PFSK-1 (cell line): ENCODE results near the gene CENPV.

ENCODE experiments used
- POLR2AphosphoS5 ChIP-seq: IDR thresholded peaks from 2 replicates; pipeline ENCODE4 v1.6.1; 2012; ENCODE audit warnings: low read depth, mild to moderate bottlenecking, control low read depth, low read length, moderate library complexity
- TAF1 ChIP-seq: IDR thresholded peaks from 2 replicates; pipeline ENCODE4 v1.6.1; 2012; ENCODE audit warnings: low read length, control low read depth, borderline replicate concordance; ENCODE audit not compliant: insufficient read depth
- TF ChIP-seq, protein P1 (sequence below), 2 experiments: IDR thresholded peaks; 2 replicates each; pipeline versions ENCODE4 v1.6.1 to v1.8.0; 2011 to 2012; ENCODE audit warnings: low read depth in 2 of 2, low read length in 2 of 2, control low read depth in 1 of 2, inconsistent platforms in 1 of 2, mild to moderate bottlenecking in 1 of 2, moderate library complexity in 1 of 2; ENCODE audit not compliant: insufficient read depth in 1 of 2

DNA sequence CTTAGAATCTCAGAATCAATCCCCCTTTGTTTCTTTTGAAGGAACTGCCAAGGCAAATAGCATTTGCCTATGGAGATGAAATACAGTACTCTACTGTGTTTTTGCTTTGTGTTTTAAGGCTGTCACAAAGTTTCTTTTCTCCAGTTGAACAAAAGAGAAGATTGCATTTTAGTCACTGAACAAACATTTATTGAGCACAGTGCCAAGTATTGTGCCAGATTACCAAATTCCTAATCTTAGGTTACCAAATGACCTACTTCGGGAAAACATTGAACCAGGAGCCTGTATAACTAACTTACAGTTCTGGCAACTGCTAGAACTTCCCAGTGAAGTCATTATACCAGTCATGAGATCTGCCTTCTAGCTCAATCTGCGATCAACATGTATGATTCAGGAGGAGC is 24.7 kb upstream of the CENPV start:
- TF ChIP-seq TAF1, result no peak
- TF ChIP-seq, protein P1, sequence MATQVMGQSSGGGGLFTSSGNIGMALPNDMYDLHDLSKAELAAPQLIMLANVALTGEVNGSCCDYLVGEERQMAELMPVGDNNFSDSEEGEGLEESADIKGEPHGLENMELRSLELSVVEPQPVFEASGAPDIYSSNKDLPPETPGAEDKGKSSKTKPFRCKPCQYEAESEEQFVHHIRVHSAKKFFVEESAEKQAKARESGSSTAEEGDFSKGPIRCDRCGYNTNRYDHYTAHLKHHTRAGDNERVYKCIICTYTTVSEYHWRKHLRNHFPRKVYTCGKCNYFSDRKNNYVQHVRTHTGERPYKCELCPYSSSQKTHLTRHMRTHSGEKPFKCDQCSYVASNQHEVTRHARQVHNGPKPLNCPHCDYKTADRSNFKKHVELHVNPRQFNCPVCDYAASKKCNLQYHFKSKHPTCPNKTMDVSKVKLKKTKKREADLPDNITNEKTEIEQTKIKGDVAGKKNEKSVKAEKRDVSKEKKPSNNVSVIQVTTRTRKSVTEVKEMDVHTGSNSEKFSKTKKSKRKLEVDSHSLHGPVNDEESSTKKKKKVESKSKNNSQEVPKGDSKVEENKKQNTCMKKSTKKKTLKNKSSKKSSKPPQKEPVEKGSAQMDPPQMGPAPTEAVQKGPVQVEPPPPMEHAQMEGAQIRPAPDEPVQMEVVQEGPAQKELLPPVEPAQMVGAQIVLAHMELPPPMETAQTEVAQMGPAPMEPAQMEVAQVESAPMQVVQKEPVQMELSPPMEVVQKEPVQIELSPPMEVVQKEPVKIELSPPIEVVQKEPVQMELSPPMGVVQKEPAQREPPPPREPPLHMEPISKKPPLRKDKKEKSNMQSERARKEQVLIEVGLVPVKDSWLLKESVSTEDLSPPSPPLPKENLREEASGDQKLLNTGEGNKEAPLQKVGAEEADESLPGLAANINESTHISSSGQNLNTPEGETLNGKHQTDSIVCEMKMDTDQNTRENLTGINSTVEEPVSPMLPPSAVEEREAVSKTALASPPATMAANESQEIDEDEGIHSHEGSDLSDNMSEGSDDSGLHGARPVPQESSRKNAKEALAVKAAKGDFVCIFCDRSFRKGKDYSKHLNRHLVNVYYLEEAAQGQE (IDR thresholded peaks at IDR 0.05; ENCODE audit: insufficient read depth in 1 of 2, low read depth in 2 of 2, low read length in 2 of 2), result no peak
- no peak for TF ChIP-seq POLR2AphosphoS5
